ENCODE measurements around the gene HMOX1.

HMOX1 gene

DNA sequence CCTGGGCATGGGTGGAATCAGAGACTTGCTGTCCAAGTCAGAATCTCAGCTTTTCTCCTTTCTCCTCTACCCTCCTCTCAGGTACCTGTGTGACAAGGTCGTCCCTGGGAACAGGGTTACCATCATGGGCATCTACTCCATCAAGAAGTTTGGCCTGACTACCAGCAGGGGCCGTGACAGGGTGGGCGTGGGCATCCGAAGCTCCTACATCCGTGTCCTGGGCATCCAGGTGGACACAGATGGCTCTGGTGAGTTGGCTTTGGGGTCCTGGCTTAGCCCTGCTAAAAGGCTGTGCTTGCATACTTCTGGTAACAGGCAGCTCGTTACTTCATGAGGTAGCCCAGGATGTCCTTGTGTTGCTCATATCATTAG lies 29.8 kb downstream of the HMOX1 start:
- no peak overlapping the region for H3K4me3 ChIP-seq (ENCODE audit: low read depth, low read length)
- DNase-seq (ENCODE audit: low read depth), result no peak
- TF ChIP-seq POLR2A (IDR thresholded peaks at IDR 0.05; ENCODE audit: extremely low read depth, insufficient read length), result no peak
- TF ChIP-seq, protein P1, sequence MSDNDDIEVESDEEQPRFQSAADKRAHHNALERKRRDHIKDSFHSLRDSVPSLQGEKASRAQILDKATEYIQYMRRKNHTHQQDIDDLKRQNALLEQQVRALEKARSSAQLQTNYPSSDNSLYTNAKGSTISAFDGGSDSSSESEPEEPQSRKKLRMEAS (IDR thresholded peaks at IDR 0.05; ENCODE audit: low read depth, low read length), result no peak
- TF ChIP-seq MYC (IDR thresholded peaks at IDR 0.05; ENCODE audit: low read depth, low read length), result no peak
- TF ChIP-seq, protein P2, sequence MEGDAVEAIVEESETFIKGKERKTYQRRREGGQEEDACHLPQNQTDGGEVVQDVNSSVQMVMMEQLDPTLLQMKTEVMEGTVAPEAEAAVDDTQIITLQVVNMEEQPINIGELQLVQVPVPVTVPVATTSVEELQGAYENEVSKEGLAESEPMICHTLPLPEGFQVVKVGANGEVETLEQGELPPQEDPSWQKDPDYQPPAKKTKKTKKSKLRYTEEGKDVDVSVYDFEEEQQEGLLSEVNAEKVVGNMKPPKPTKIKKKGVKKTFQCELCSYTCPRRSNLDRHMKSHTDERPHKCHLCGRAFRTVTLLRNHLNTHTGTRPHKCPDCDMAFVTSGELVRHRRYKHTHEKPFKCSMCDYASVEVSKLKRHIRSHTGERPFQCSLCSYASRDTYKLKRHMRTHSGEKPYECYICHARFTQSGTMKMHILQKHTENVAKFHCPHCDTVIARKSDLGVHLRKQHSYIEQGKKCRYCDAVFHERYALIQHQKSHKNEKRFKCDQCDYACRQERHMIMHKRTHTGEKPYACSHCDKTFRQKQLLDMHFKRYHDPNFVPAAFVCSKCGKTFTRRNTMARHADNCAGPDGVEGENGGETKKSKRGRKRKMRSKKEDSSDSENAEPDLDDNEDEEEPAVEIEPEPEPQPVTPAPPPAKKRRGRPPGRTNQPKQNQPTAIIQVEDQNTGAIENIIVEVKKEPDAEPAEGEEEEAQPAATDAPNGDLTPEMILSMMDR (IDR thresholded peaks at IDR 0.05; ENCODE audit: low read depth, low read length), result no peak

DNA sequence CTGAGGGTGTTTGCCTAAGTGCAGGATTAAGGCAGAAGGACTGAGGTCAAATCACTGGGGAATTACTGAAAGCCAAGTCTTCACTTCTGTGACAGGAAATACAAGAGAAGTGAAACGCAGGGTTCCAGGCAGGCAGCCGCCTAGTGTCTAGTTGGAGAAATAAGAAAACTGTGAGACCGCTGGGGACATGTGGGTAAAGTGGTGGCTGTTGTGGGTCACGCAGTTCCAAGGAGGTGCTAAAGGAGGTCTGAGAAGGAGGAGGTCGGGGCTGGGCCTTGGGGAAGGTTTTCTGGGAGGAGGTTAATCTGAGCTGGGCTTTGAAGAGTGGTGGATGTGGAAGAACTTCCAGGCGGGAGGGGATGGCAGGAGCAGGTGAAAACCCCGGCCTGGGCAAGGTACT lies 30.2 kb downstream of the HMOX1 start:
- no peak for DNase-seq (ENCODE audit: low read depth)
- H3K4me3 ChIP-seq (ENCODE audit: low read depth, low read length), result no peak overlapping the region
- TF ChIP-seq, protein P1 (IDR thresholded peaks at IDR 0.05; ENCODE audit: low read depth, low read length), result no peak
- TF ChIP-seq, protein P2 (IDR thresholded peaks at IDR 0.05; ENCODE audit: low read depth, low read length), result no peak

DNA sequence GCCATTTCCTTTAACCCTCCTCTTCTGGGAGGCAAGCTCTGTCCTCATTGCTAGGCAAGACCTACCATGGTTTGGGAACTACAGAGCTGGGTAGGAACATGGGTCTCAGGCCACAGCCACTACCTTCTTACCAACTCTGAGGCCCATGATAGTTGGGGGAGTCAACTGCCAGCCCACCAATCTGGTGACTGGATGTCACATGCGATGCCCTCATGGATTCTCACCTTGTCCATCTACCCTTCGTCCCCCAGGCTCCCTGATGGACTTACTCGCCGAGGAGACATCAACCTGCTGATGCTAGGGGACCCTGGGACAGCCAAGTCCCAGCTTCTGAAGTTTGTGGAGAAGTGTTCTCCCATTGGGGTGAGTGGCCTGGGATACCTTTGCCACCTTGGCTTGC lies 32.7 kb downstream of the HMOX1 start:
- DNase-seq (ENCODE audit: low read depth), result no peak
- no peak overlapping the region for H3K4me3 ChIP-seq (ENCODE audit: low read depth, low read length)
- TF ChIP-seq, protein P2 (IDR thresholded peaks at IDR 0.05; ENCODE audit: low read depth, low read length), result no peak
- TF ChIP-seq, protein P1 (IDR thresholded peaks at IDR 0.05; ENCODE audit: low read depth, low read length), result no peak
- TF ChIP-seq POLR2A (IDR thresholded peaks at IDR 0.05; ENCODE audit: extremely low read depth, insufficient read length) (no peak), MYC (IDR thresholded peaks at IDR 0.05; ENCODE audit: low read depth, low read length) (no peak)

- no peak overlapping the region for H3K4me3 ChIP-seq (ENCODE audit: low read depth, low read length)
- TF ChIP-seq, protein P1 (IDR thresholded peaks at IDR 0.05; ENCODE audit: low read depth, low read length), result no peak
- TF ChIP-seq MYC (IDR thresholded peaks at IDR 0.05; ENCODE audit: low read depth, low read length) (no peak), POLR2A (IDR thresholded peaks at IDR 0.05; ENCODE audit: extremely low read depth, insufficient read length) (no peak)
- TF ChIP-seq, protein P2 (IDR thresholded peaks at IDR 0.05; ENCODE audit: low read depth, low read length), result no peak
- no peak for DNase-seq (ENCODE audit: low read depth)
Observed at GRCh38 chr22:35417606-35418005, 36.7 kb downstream of the HMOX1 start.

DNA sequence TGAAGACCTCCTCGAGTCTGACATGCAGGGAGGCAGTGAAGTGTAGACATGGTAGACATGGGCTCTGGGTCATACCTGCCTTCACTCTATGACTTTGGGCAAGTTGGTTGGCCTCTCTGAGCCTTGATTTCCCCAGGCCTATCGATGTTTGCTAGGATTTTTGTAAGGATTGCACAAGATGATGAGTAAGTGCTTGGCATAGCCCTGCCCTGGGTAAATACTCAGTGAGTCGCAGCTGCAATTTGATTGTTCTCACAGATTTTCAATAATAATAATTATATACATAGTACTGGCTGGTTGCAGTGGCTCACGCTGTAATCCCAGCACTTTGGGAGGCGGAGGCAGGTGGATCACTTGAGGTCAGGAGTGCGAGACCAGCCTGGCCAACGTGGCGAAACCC lies 37.2 kb downstream of the HMOX1 start:
- TF ChIP-seq, protein P1 (IDR thresholded peaks at IDR 0.05; ENCODE audit: low read depth, low read length), result no peak
- no peak for TF ChIP-seq MYC (IDR thresholded peaks at IDR 0.05; ENCODE audit: low read depth, low read length)
- TF ChIP-seq POLR2A (IDR thresholded peaks at IDR 0.05; ENCODE audit: extremely low read depth, insufficient read length), result no peak
- TF ChIP-seq, protein P2 (IDR thresholded peaks at IDR 0.05; ENCODE audit: low read depth, low read length), result no peak
- H3K4me3 ChIP-seq (ENCODE audit: low read depth, low read length), result no peak overlapping the region
- no peak for DNase-seq (ENCODE audit: low read depth)

DNA sequence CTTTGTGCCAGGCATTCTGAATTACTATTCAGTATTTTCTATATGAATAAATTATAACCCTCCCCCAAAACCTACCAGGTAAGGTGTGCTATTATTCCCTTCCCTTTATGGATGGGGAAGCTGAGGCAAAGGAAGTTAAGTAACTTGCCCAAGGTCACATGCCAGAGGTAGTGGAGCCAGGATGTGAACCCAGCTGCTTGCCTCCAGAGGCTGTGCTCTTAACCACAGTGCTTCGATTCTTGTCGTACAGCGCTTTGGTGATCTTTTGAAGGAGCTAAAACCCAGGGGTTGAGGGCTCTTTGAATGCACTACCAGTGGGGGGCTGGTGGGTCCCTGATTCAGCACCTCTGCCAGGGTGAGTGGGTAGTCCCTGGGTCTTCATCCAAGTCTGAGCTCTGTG lies 37.8 kb downstream of the HMOX1 start:
- TF ChIP-seq MYC (IDR thresholded peaks at IDR 0.05; ENCODE audit: low read depth, low read length) (no peak), POLR2A (IDR thresholded peaks at IDR 0.05; ENCODE audit: extremely low read depth, insufficient read length) (no peak)
- TF ChIP-seq, protein P2 (IDR thresholded peaks at IDR 0.05; ENCODE audit: low read depth, low read length), result no peak
- TF ChIP-seq, protein P1 (IDR thresholded peaks at IDR 0.05; ENCODE audit: low read depth, low read length), result no peak
- no peak for DNase-seq (ENCODE audit: low read depth)
- H3K4me3 ChIP-seq (ENCODE audit: low read depth, low read length), result no peak overlapping the region

Measured in NB4 (cell line).